ENCODE results near the gene SRXN1. TPM values are rescaled to one million over a fixed set of nuclear protein-coding genes. Genes with fewer than 3 reads are reported as not detected.

Gene SRXN1
- total RNA-seq, 1 experiment from 2014 or later = 512 TPM

- in situ Hi-C loops (cut with HindIII; ENCODE audit: low pct_unique_long_range_greater_than_20kb, low sequenced_read_pairs) = no loop called here
- DNase-seq (ENCODE audit: low read depth) = no peak
These were observed 30.8 kb downstream of the SRXN1 start for GRCh38 chr20:622161-622560.

DNA sequence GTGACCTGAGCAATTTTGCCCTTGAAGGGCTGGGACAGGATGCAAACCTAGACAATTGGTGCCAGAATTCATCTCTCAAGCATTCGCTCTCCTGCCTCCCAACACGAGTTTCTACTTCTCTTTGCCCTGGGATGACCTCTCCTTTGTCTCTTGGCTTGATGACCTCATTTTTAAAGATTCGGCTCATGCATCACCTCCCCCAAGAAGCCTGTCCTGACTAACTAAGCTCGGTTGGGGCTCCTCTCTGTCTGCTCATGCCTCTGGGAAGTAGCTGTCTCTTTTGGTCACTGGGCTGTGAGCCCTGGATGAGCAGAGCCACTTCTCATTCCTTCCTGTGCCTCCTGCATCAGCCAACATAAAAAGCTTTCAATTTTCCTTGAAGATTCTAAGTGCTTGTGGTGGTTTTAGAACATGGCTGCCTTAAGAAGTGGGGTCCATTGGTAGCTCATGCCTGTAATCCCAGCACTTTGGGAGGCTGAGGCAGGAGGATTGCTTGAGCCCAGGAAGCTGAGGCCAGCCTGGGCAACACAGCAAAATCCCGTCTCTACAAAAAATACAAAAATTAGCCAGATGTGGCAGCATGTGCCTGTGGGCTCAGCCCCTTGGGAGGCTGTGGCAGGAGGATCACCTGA is 31.8 kb downstream of the SRXN1 start:
- in situ Hi-C loops (cut with HindIII; ENCODE audit: low pct_unique_long_range_greater_than_20kb, low sequenced_read_pairs) = no loop called here
- no peak for DNase-seq (ENCODE audit: low read depth)

DNA sequence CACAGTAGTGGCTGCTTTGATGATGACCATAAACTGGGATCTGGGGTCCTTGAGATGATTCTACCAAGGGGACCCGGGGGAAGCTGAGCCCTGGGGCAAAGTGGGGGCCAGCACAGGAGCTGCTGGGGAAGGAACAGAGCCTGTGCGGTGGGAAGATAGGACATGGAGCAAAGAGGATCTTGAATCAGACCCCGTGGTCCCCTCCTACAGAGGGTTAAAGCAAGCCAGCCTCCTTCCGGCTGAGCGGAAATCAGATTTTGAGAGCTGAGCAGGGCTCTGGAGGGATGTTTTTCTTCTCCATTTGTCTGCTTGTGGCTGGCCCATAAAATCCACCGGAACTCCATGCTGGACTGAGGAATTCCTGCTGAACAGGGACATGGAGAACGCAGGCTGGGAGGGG is 32.8 kb downstream of the SRXN1 start:
- in situ Hi-C loops (cut with HindIII; ENCODE audit: low pct_unique_long_range_greater_than_20kb, low sequenced_read_pairs) = no loop called here
- DNase-seq (ENCODE audit: low read depth) = no peak

DNA sequence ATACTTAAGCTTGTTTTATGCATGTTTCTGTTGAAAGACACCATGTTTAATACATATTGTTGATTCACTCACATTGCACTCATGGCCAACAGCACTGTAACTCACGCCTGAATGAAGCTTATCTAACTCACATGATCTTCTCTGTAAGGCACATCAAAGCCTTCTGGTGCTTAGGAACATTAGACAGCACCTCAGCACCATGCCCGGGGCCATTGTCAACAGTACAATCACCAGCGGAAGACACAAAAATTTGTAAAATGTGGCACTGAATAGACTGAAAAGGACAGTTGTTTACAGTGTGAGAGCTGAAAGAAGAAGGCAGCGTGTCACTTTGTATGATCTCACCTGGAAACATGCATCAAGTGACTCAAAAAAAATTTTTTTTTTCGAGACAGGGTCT is 34.0 kb downstream of the SRXN1 start:
- DNase-seq (ENCODE audit: low read depth) = no peak
- in situ Hi-C loops (cut with HindIII; ENCODE audit: low pct_unique_long_range_greater_than_20kb, low sequenced_read_pairs) = no loop called here

GRCh38 chr20:617934-618690 is 34.9 kb downstream of the SRXN1 start:
- DNase-seq (ENCODE audit: low read depth) = no peak
- in situ Hi-C loops (cut with HindIII; ENCODE audit: low pct_unique_long_range_greater_than_20kb, low sequenced_read_pairs) = no loop called here

DNA sequence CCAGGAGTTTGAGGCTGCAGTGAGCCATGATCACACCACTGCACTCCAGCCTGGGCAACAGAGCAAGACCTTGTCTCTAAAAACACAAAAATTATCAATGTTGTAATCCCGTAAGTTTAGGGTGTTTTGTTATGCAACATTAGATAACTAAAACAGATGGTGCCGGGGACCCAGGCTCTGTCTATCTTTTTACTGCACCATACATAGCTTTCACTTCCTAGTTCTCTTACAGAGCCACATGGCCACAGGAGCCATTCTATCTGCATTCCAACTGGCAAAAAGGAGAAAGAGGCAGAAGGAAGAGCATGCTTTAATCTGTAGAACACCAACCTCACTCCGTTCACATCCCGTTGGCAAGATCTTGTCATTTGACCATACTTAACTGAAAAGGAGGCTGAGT is 37.5 kb downstream of the SRXN1 start:
- no peak for DNase-seq (ENCODE audit: low read depth)
- in situ Hi-C loops (cut with HindIII; ENCODE audit: low pct_unique_long_range_greater_than_20kb, low sequenced_read_pairs) = no loop called here

GRCh38 chr20:611843-612185 is 41.2 kb downstream of the SRXN1 start:
- no peak for DNase-seq (ENCODE audit: low read depth)
- in situ Hi-C loops (cut with HindIII; ENCODE audit: low pct_unique_long_range_greater_than_20kb, low sequenced_read_pairs) = no loop called here

DNA sequence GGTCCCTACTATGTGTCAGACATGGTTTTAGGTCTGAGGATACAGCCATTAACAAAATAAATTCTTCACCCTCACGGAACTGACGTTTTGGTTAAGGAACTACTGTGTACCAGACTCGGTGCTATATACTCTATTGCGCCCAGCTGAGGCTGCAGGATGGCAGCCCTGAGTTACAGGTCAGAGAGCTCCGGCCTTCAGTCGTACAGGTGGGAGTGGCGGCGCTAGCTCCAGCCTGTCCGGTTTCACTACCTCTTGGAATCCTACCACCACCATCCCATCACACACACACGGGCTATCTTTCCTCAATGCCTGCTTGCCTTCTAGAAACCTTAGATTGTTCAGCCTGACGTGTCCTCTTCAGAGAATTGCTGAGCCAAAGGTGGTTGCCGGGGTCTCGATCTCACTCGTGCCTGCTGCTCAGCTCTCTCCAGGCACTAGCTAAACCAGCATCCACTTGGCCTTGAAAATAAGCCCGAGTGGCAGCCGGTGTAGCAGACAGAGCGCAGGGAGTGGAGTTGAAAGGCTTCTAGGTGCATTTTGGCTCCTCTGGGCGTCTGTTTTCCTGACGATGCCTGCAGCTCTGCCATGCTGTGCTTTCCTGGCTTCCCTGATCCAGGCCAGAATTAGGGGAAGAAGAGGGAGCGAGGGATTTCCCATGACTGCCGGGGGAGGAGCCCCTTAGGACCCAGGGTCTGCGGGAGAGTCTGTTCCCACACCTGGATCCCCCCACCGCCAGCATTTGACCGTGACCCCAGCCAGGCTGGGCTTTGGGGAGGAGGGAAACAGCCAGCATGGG is 41.8 kb downstream of the SRXN1 start:
- in situ Hi-C loops (cut with HindIII; ENCODE audit: low pct_unique_long_range_greater_than_20kb, low sequenced_read_pairs) = no loop called here
- DNase-seq (ENCODE audit: low read depth) = no peak

DNA sequence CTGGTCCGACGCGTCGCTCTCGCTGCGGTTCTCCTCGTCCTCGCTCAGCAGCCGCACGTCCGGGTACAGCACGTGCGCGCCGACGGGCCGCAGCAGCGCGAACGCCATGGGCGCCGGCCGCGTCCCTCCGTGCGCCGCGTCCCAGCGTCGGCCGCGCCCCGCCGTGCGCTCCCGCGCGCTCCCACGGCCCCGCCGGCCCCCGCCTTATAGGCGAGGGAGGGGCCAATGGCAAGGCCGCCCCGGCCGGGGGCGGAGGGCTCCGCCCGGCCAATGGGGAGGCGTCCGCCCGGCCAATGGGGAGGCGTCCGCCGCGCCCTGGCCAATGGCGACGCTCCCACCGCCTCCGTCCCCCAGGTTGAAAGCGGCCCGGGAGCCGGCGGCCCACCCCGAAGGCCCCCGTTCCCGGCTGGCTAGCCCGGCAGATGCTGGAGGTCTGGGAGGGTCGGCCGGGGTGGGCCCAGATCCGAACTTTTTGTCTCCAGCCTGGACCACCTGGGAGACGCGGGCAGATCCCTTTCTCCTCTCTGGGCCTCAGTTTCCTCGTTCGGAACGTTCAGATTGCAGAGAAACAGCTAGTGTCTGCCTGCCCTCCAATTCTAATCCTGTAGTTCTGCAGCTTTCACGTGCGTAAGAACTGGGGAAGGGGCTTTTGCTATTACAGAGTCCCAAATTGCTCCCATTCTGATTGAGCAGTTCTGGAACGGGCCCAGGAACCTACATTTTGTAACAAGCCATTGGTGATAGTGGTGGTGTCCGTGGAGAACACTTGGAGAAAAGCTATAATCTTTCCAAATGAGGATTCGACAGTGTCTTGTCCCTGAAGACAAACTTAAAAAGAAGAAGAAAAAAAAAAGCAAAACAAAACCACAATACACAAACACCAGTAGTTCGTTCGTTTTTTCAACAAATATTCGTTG is 42.6 kb downstream of the SRXN1 start, which contains the start of gene TCF15:
Gene TCF15, minus strand, starts transcription at position 180 of the 917 bp plus-strand sequence. Its CDS starts 72 bp downstream, at position 108.
- DNase-seq (ENCODE audit: low read depth) = no peak

GRCh38 chr20:609371-609964 is 43.5 kb downstream of the SRXN1 start:
- in situ Hi-C loops (cut with HindIII; ENCODE audit: low pct_unique_long_range_greater_than_20kb, low sequenced_read_pairs) = no loop called here
- no peak for DNase-seq (ENCODE audit: low read depth)

More for the DNA sequence above, 42.6 kb downstream of the SRXN1 start, which contains the start of gene TCF15:
- in situ Hi-C loops (cut with HindIII; ENCODE audit: low pct_unique_long_range_greater_than_20kb, low sequenced_read_pairs) = no loop called here

DNA sequence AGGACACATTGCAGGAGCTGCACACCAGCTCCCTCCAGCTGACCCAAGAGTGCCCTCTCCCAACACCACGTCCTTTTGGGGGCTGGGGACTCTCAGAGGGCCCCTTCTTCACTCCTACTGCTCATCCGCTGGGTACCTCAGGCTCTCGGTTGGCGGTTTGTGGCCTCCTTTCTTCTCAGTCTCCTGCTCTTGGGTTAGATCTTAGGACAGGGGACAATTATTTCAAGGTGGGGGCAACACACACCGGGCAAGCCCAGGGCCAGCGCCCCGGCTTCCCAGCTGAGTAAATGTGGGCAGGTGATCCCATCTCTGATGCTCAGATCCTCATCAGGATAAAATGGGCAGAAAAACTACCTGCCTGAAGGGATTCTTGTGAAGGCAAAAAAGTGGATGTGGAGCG is 44.0 kb downstream of the SRXN1 start:
- DNase-seq (ENCODE audit: low read depth) = no peak
- in situ Hi-C loops (cut with HindIII; ENCODE audit: low pct_unique_long_range_greater_than_20kb, low sequenced_read_pairs) = no loop called here

DNA sequence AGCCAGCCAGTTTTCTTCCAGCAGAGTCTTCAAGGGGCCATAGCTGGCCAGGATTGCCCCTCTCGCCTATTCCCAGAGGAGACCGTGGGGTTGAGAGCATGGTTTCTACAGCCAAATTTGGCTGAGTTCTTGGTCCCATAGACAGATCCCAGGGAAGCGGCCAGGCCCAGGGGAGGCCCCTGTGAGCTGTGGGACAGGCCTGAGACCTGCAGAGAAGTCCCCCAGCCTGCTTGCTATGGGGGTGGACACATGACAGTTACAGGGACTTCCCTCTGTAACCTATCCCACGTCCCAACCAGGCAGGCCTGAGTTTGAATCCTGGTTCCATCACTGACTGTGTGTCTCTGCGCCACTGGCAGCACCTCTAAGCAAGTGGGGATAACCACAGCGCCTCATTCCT is 45.5 kb downstream of the SRXN1 start:
- in situ Hi-C loops (cut with HindIII; ENCODE audit: low pct_unique_long_range_greater_than_20kb, low sequenced_read_pairs) = no loop called here

DNA sequence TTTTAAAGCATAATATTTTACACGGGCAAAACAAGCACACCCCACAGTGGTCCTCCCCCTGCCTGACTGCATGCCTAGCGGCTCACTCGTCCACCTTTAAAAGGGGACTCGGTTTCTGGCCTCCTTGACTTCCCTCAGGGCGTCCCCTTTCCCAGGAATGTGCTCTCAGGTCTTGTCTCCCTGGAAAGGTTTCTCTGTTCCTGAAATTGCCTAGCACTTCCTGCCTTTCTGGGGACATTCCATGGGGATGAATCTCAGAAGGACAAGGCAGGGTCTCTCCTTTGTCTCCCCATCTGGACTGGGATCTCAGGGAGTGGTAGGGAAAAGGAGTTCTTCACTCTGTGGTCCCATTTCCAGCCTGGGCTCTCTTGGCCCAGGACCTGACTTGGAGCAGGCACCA is 47.8 kb downstream of the SRXN1 start:
- DNase-seq (ENCODE audit: low read depth) = no peak
- in situ Hi-C loops (cut with HindIII; ENCODE audit: low pct_unique_long_range_greater_than_20kb, low sequenced_read_pairs) = no loop called here

More for the DNA sequence above, 45.5 kb downstream of the SRXN1 start:
- no peak for DNase-seq (ENCODE audit: low read depth)

GRCh38 chr20:603116-603640 is 49.8 kb downstream of the SRXN1 start:
- in situ Hi-C loops (cut with HindIII; ENCODE audit: low pct_unique_long_range_greater_than_20kb, low sequenced_read_pairs) = no loop called here
- DNase-seq (ENCODE audit: low read depth) = no peak

- no peak for DNase-seq (ENCODE audit: low read depth)
- in situ Hi-C loops (cut with HindIII; ENCODE audit: low pct_unique_long_range_greater_than_20kb, low sequenced_read_pairs) = no loop called here
These were observed 50.7 kb downstream of the SRXN1 start for GRCh38 chr20:602111-602970.

- no peak for DNase-seq (ENCODE audit: low read depth)
These were observed 52.3 kb downstream of the SRXN1 start for GRCh38 chr20:600736-601135.

GRCh38 chr20:600141-600540 is 52.9 kb downstream of the SRXN1 start:
- in situ Hi-C loops (cut with HindIII; ENCODE audit: low pct_unique_long_range_greater_than_20kb, low sequenced_read_pairs) = no loop called here
- no peak for DNase-seq (ENCODE audit: low read depth)

More at GRCh38 chr20:600736-601135, 52.3 kb downstream of the SRXN1 start:
- in situ Hi-C loops (cut with HindIII; ENCODE audit: low pct_unique_long_range_greater_than_20kb, low sequenced_read_pairs) = no loop called here

Measured in Caki2 (cell line).